Muscle of back (tissue), 11 donors: Measurements from ENCODE around the gene MPI. TPM values are rescaled to one million over a fixed set of nuclear protein-coding genes. Genes with fewer than 3 reads are reported as not detected.
A peak's percentile ranks its signal among the peaks of the same experiment; 100 is the strongest.
"Not testable (repeated sequence)": the region's sequence is repeated elsewhere in the genome, so short reads cannot be mapped to it uniquely, and the experiment has no call there.

ENCODE experiments used
- DNase-seq, 3 donors: peaks; one replicate each; pipeline versions ENCODE4 v3.0.0 to v3.0.0-alpha.2; 2013
- polyA plus RNA-seq, 10 donors: library from polyadenylated mRNA; unstranded; fragments of 120-200 nt; gene quantifications; one replicate each; pipeline ENCODE4 v1.2.1, GENCODE V29; 2013; ENCODE audit not compliant: insufficient read length in 10 of 10

The MPI gene
- polyA plus RNA-seq, 10 donors: 47.8 to 64.6 (median 56.9) TPM

DNA sequence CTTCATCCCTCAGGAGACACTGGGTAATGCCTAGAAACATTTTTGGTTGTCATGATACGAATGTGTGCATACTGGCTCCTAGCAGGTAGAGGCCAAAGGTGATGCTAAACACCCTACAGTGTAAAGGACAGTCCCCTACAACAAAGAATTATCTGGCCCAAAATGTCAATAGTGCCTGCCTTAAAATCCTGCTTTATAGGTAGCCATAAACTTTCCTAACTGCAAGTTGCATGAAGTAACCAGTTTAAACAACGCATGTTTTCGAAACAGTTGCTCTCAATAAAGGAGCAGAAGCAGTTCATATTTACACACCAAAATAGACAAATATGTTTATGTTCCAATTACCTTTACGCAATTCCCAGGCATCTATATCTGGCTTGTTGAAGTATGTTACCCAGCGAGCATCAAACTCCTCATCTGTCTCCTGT, 38.9 kb downstream of the MPI start:
- DNase-seq: no peak

DNA sequence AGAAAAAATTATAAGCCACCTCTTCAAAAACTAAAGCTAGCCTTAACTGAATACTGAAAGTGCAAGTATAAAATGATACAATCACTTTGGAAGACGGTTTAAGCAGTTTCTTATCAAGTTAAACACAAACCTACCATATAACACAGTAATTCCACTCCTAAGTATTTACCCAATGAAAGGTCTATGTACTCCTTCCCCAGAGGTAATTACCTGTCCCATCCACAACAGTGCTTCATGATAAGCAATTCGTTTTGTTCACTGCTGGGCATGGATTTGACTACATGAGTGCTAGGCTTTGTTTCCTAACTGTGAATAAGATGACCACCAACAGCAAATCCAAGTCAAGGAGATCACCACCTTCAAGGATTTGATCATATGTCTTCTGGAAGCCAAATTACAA, 43.7 kb downstream of the MPI start:
- DNase-seq: no peak

GRCh38 chr15:74935193-74935592, 45.4 kb downstream of the MPI start:
- not testable (repeated sequence) for DNase-seq

DNA sequence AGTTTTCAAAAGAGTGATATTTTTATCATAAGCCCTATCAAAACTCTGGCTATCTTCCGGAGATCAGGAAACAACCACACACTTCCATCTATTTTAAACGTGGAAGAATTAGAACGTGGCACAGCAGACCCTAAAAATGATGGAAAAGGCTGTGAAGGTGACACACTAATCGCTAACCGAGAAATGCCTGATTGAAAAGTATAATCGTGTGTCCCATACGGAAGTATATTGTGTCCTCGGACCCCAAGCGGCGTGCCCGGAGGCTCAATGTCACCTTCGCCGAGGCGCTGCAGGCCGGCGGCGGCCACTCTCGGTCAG, 47.4 kb downstream of the MPI start:
- no peak for DNase-seq

GRCh38 chr15:74937590-74938371, 47.9 kb downstream of the MPI start, which contains the start of gene COX5A:
COX5A (minus strand) TSS chr15:74938073; CDS start chr15:74938014, 59 bp downstream.
- peak; percentile 95 to 99 (median 98) for DNase-seq

GRCh38 chr15:74950078-74950908, 60.5 kb downstream of the MPI start:
- peak; percentile 74 to 85 (median 83) for DNase-seq

- DNase-seq: no peak
Observed at GRCh38 chr15:74951006-74951405, 61.2 kb downstream of the MPI start.

Other genes starting within 250 kb of the MPI start
- gene EDC3, start 194.0 kb upstream of the MPI start, polyA plus RNA-seq: 10 to 100 TPM; 21.4 to 35.1 (median 23.5) TPM
- under 1 TPM in 1 of 10 donors, not detected in 9; 0.38 TPM for gene CYP1A1, start 164.5 kb upstream of the MPI start, polyA plus RNA-seq
- under 1 TPM in 7 of 10 donors, not detected in 3; 0.04 to 0.17 (median 0.08) TPM for gene CYP1A2, start 141.2 kb upstream of the MPI start, polyA plus RNA-seq
- gene CSK, start 108.0 kb upstream of the MPI start, polyA plus RNA-seq: 10 to 100 TPM; 23.1 to 42.0 (median 32.1) TPM
- under 1 TPM in 1 of 10 donors, not detected in 9; 0.20 TPM for gene LMAN1L, start 77.2 kb upstream of the MPI start, polyA plus RNA-seq
- under 1 TPM in 1 of 10 donors, not detected in 9; 0.10 TPM for gene CPLX3, start 63.4 kb upstream of the MPI start, polyA plus RNA-seq
- gene ULK3, start 46.9 kb upstream of the MPI start, polyA plus RNA-seq: 10 to 100 TPM; 24.3 to 44.8 (median 30.4) TPM
- 10 to 100 TPM; 49.3 to 63.3 (median 54.8) TPM for gene SCAMP2, start 16.7 kb upstream of the MPI start, polyA plus RNA-seq
- gene FAM219B, start 16.8 kb downstream of the MPI start, polyA plus RNA-seq: 10 to 100 TPM; 37.0 to 55.6 (median 43.6) TPM
- gene COX5A, start 48.0 kb downstream of the MPI start, polyA plus RNA-seq: 100 to 1,000 TPM; 192 to 258 (median 234) TPM
- 1 to 10 TPM in 8 of 10 donors, under 1 TPM in 2; 0.69 to 1.9 (median 1.4) TPM for gene RPP25, start 66.7 kb downstream of the MPI start, polyA plus RNA-seq
- 1 to 10 TPM; 2.8 to 7.5 (median 4.9) TPM for gene SCAMP5, start 105.5 kb downstream of the MPI start, polyA plus RNA-seq
- 1 to 10 TPM; 4.9 to 8.7 (median 7.1) TPM for gene PPCDC, start 133.5 kb downstream of the MPI start, polyA plus RNA-seq